ENCODE data around the gene DIDO1.

- TF ChIP-seq REST (IDR thresholded peaks at IDR 0.05; ENCODE audit: insufficient read depth in 1 of 2, low read depth in 2 of 2, low read length in 2 of 2), result no peak
- no peak for TF ChIP-seq SIN3A (IDR thresholded peaks at IDR 0.05; ENCODE audit: borderline replicate concordance, insufficient read depth, low read length)
Observed at GRCh38 chr20:62953839-62954703, 27.8 kb upstream of the DIDO1 start.
